ENCODE results near the gene C1RL. TPM values are rescaled to one million over a fixed set of nuclear protein-coding genes. Genes with fewer than 3 reads are reported as not detected.

C1RL gene
- total RNA-seq, 1 donor from 2014 or later: 26.6 TPM

- Histone ChIP-seq H3K36me3 (ENCODE audit: control insufficient read depth, insufficient read depth, low read length) (no peaks in the 10 kb centered on the region), H3K4me3 (ENCODE audit: low read depth, low read length) (no peak overlapping the region), H3K27me3 (ENCODE audit: control insufficient read depth, insufficient read depth, low read length) (no peaks in the 10 kb centered on the region)
- TF ChIP-seq, protein P1, sequence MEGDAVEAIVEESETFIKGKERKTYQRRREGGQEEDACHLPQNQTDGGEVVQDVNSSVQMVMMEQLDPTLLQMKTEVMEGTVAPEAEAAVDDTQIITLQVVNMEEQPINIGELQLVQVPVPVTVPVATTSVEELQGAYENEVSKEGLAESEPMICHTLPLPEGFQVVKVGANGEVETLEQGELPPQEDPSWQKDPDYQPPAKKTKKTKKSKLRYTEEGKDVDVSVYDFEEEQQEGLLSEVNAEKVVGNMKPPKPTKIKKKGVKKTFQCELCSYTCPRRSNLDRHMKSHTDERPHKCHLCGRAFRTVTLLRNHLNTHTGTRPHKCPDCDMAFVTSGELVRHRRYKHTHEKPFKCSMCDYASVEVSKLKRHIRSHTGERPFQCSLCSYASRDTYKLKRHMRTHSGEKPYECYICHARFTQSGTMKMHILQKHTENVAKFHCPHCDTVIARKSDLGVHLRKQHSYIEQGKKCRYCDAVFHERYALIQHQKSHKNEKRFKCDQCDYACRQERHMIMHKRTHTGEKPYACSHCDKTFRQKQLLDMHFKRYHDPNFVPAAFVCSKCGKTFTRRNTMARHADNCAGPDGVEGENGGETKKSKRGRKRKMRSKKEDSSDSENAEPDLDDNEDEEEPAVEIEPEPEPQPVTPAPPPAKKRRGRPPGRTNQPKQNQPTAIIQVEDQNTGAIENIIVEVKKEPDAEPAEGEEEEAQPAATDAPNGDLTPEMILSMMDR (IDR thresholded peaks at IDR 0.05; ENCODE audit: insufficient read depth, low read length, poor library complexity, severe bottlenecking): no peak
- no peak for DNase-seq (ENCODE audit: low read depth)
Measured at GRCh38 chr12:7146228-7146627, 37.2 kb upstream of the C1RL start.

- no peaks in the 10 kb centered on the region for H3K27me3 ChIP-seq (ENCODE audit: control insufficient read depth, insufficient read depth, low read length)
- TF ChIP-seq, protein P1 (IDR thresholded peaks at IDR 0.05; ENCODE audit: insufficient read depth, low read length, poor library complexity, severe bottlenecking): no peak
- no peak overlapping the region for H3K4me3 ChIP-seq (ENCODE audit: low read depth, low read length)
- H3K36me3 ChIP-seq (ENCODE audit: control insufficient read depth, insufficient read depth, low read length): no peaks in the 10 kb centered on the region
- no peak for DNase-seq (ENCODE audit: low read depth)
Measured at GRCh38 chr12:7145671-7146070, 36.7 kb upstream of the C1RL start.

DNA sequence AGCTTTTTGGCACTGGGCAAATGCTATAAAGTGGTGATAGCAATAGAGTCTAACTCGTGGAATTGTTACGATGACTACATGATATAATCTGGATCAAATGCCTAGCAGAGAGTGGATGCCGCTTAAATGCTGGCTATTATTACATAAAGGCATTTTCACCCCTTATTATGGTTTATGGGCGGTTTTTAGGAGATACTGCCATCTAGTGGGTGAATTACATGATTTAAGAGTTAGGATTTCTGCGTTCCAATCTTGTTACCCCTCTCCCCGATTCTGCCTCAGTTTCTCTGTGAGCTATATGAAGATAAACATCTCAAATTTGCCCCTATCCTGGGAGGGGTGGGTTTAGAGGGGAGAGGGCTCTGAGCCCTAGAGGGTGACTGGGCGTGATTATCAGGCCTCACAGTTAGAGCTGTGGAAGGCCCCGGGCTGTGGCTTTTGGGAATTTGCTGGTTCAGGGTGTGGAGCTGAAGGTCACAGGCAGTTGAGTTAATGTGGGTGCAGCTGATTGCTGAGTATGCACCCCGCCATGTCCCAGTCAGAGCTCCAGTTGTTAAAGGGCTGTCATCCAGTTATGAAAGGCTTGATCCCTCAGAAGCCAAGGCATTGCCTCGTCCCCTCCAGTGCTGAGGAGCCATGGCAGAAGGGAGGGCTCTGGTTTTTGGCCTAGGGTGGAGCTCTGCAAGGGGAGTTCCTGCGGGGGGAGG, 35.6 kb upstream of the C1RL start:
- H3K4me3 ChIP-seq (ENCODE audit: low read depth, low read length): no peak overlapping the region
- H3K36me3 ChIP-seq (ENCODE audit: control insufficient read depth, insufficient read depth, low read length): no peaks in the 10 kb centered on the region
- TF ChIP-seq, protein P1 (IDR thresholded peaks at IDR 0.05; ENCODE audit: insufficient read depth, low read length, poor library complexity, severe bottlenecking): peak; percentile 43
- no peak for DNase-seq (ENCODE audit: low read depth)
- no peaks in the 10 kb centered on the region for H3K27me3 ChIP-seq (ENCODE audit: control insufficient read depth, insufficient read depth, low read length)

DNA sequence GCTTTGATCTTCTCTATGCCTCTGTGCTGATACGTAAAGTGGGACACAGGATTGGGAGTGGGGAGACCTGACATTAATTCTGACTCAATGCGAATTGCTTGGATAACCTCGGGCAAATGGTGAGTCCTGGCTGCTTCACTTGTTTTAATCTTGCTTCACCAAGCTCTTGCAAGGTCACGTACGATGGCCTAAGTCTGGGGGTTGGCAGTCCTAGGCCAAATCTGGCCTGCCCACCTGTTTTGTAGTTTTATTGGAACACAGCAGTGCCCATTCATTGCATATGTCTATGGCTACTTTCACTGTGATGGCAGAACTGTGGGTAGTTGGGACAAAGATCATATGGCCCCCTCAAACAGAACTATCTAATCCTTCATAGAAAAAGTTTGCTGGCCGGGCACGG, 34.5 kb upstream of the C1RL start:
- TF ChIP-seq, protein P1 (IDR thresholded peaks at IDR 0.05; ENCODE audit: insufficient read depth, low read length, poor library complexity, severe bottlenecking): no peak
- Histone ChIP-seq H3K27me3 (ENCODE audit: control insufficient read depth, insufficient read depth, low read length) (no peaks in the 10 kb centered on the region), H3K36me3 (ENCODE audit: control insufficient read depth, insufficient read depth, low read length) (no peaks in the 10 kb centered on the region), H3K4me3 (ENCODE audit: low read depth, low read length) (no peak overlapping the region)
- DNase-seq (ENCODE audit: low read depth): no peak

- TF ChIP-seq, protein P1 (IDR thresholded peaks at IDR 0.05; ENCODE audit: insufficient read depth, low read length, poor library complexity, severe bottlenecking): no peak
- no peak overlapping the region for H3K4me3 ChIP-seq (ENCODE audit: low read depth, low read length)
- H3K27me3 ChIP-seq (ENCODE audit: control insufficient read depth, insufficient read depth, low read length): no peaks in the 10 kb centered on the region
- no peaks in the 10 kb centered on the region for H3K36me3 ChIP-seq (ENCODE audit: control insufficient read depth, insufficient read depth, low read length)
- DNase-seq (ENCODE audit: low read depth): no peak
Measured at GRCh38 chr12:7142809-7143465, 33.9 kb upstream of the C1RL start.
